K562 (cell line): ENCODE results near the gene CTSZ. TPM values are rescaled to one million over a fixed set of nuclear protein-coding genes. Genes with fewer than 3 reads are reported as not detected.

ENCODE experiments used
- BRF2 ChIP-seq: IDR thresholded peaks from 3 replicates; pipeline ENCODE4 v1.6.1; 2011; ENCODE audit warnings: borderline replicate concordance, mild to moderate bottlenecking; ENCODE audit not compliant: insufficient read length, insufficient read depth
- E2F5 ChIP-seq: sonication (generic); formaldehyde crosslinking; IDR thresholded peaks from 2 replicates; pipeline ENCODE4 v1.8.0; 2022; ENCODE audit warnings: mild to moderate bottlenecking, missing genetic modification reagents
- GMEB1 ChIP-seq: fragments of 250-450 bp; sonication (Bioruptor Pico); IDR thresholded peaks from 2 replicates; pipeline ENCODE4 v1.4.0; 2020; ENCODE audit warnings: mild to moderate bottlenecking
- HSF4 ChIP-seq: fragments of 250-450 bp; sonication (Bioruptor Pico); IDR thresholded peaks from 2 replicates; pipeline ENCODE4 v2.1.2; 2022; ENCODE audit warnings: mild to moderate bottlenecking, moderate library complexity, borderline replicate concordance
- MTA2 ChIP-seq: fragments of 450-650 bp; IDR thresholded peaks from 2 replicates; pipeline ENCODE4 v1.6.1; 2016; ENCODE audit warnings: low read depth
- PHF21A ChIP-seq: fragments of 450-650 bp; IDR thresholded peaks from 2 replicates; pipeline ENCODE4 v1.6.1; 2017; ENCODE audit warnings: low read depth, borderline replicate concordance
- RFX1 ChIP-seq: fragments of 450-650 bp; IDR thresholded peaks from 2 replicates; pipeline ENCODE4 v1.6.1; 2016; ENCODE audit warnings: mild to moderate bottlenecking, moderate library complexity
- SP1 ChIP-seq: sonication (generic); formaldehyde crosslinking; IDR thresholded peaks from 2 replicates; pipeline ENCODE4 v1.8.1; 2022; ENCODE audit warnings: mild to moderate bottlenecking, missing genetic modification reagents
- YBX1 ChIP-seq: fragments of 450-650 bp; IDR thresholded peaks from 2 replicates; pipeline ENCODE4 v1.7.1; 2016; ENCODE audit warnings: mild to moderate bottlenecking
- polyA plus RNA-seq, 8 experiments: library from polyadenylated mRNA; depleted of rRNA in 4 of 8; stranded (reverse) in 5 of 8; unstranded in 3 of 8; fragments of >200 nt; fragmentation: Nextera tagmentation in 2 of 8; fragmentation: Illumina TruSeq in 1 of 8; extraction: Ambion mirVana in 2 of 8; extraction: Trizol in 1 of 8; gene quantifications; 2 replicates each; pipeline versions ENCODE4 v1.2.1 to v1.2.3, GENCODE V29; 2011 to 2014; ENCODE audit warnings: inconsistent platforms in 1 of 8, missing spikeins in 1 of 8
- total RNA-seq, 7 experiments: library from RNA; depleted of rRNA in 6 of 7; stranded (reverse); fragments of >200 nt in 6 of 7; fragmentation: Illumina TruSeq in 2 of 7; extraction: Trizol in 2 of 7; gene quantifications; 2 replicates each; pipeline versions ENCODE4 v1.2.1 to v1.2.3, GENCODE V29; 2011 to 2021; ENCODE audit warnings: low replicate concordance in 1 of 7
- TF ChIP-seq, protein P1 (sequence below): fragments of 200-600 bp; sonication (generic); IDR thresholded peaks from one replicate; pipeline ENCODE4 v1.6.1; 2012; ENCODE audit warnings: mild to moderate bottlenecking, low read depth, low read length, inconsistent platforms
- TF ChIP-seq, protein P2 (sequence below): fragments of 250-450 bp; sonication (Bioruptor Pico); IDR thresholded peaks from 2 replicates; pipeline ENCODE4 v1.8.0; 2021; ENCODE audit warnings: mild to moderate bottlenecking, moderate library complexity

CTSZ gene
- total and polyA plus RNA-seq, 9 of the 15 experiments (the other 6 are each of a cell fraction or from before 2014, with no cell fraction given) = 1.6 to 143 (median 82.8) TPM

DNA sequence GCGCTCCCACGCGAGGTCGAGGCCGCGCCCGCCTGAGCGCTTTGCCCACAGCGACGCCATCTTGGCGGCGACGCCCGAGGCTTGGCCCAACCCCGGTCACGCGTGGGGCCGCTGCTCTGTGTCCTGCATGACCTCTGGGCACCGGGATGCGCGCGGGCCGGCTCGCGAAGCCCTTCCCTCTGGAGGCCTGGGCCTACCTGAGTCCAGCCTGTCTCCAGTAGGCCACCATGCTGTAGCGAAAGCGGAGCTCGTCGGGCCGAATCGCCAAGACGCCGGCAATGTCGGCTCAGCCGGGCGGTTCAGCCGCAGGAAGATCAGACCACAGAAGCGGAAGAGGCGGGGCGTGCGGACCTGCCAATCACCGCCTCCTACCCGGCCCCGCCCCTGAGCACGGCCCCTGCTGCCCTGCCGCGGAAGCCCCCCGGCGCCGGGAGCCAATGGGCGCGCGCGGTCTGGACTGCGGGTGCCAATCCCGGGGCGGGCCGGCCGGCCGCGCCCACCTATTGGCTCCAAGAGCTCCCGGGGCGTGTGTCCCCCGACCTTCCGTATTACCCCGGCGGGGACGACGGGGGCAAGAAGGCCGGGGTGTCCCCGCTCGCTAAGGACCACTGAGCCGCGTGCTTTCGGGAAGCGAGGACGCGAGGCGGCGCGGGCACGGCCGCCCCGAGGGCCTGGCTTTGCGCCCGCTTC, 25.1 kb upstream of the CTSZ start, which contains the start of gene ATP5F1E (continued):
- TF ChIP-seq, protein P1, sequence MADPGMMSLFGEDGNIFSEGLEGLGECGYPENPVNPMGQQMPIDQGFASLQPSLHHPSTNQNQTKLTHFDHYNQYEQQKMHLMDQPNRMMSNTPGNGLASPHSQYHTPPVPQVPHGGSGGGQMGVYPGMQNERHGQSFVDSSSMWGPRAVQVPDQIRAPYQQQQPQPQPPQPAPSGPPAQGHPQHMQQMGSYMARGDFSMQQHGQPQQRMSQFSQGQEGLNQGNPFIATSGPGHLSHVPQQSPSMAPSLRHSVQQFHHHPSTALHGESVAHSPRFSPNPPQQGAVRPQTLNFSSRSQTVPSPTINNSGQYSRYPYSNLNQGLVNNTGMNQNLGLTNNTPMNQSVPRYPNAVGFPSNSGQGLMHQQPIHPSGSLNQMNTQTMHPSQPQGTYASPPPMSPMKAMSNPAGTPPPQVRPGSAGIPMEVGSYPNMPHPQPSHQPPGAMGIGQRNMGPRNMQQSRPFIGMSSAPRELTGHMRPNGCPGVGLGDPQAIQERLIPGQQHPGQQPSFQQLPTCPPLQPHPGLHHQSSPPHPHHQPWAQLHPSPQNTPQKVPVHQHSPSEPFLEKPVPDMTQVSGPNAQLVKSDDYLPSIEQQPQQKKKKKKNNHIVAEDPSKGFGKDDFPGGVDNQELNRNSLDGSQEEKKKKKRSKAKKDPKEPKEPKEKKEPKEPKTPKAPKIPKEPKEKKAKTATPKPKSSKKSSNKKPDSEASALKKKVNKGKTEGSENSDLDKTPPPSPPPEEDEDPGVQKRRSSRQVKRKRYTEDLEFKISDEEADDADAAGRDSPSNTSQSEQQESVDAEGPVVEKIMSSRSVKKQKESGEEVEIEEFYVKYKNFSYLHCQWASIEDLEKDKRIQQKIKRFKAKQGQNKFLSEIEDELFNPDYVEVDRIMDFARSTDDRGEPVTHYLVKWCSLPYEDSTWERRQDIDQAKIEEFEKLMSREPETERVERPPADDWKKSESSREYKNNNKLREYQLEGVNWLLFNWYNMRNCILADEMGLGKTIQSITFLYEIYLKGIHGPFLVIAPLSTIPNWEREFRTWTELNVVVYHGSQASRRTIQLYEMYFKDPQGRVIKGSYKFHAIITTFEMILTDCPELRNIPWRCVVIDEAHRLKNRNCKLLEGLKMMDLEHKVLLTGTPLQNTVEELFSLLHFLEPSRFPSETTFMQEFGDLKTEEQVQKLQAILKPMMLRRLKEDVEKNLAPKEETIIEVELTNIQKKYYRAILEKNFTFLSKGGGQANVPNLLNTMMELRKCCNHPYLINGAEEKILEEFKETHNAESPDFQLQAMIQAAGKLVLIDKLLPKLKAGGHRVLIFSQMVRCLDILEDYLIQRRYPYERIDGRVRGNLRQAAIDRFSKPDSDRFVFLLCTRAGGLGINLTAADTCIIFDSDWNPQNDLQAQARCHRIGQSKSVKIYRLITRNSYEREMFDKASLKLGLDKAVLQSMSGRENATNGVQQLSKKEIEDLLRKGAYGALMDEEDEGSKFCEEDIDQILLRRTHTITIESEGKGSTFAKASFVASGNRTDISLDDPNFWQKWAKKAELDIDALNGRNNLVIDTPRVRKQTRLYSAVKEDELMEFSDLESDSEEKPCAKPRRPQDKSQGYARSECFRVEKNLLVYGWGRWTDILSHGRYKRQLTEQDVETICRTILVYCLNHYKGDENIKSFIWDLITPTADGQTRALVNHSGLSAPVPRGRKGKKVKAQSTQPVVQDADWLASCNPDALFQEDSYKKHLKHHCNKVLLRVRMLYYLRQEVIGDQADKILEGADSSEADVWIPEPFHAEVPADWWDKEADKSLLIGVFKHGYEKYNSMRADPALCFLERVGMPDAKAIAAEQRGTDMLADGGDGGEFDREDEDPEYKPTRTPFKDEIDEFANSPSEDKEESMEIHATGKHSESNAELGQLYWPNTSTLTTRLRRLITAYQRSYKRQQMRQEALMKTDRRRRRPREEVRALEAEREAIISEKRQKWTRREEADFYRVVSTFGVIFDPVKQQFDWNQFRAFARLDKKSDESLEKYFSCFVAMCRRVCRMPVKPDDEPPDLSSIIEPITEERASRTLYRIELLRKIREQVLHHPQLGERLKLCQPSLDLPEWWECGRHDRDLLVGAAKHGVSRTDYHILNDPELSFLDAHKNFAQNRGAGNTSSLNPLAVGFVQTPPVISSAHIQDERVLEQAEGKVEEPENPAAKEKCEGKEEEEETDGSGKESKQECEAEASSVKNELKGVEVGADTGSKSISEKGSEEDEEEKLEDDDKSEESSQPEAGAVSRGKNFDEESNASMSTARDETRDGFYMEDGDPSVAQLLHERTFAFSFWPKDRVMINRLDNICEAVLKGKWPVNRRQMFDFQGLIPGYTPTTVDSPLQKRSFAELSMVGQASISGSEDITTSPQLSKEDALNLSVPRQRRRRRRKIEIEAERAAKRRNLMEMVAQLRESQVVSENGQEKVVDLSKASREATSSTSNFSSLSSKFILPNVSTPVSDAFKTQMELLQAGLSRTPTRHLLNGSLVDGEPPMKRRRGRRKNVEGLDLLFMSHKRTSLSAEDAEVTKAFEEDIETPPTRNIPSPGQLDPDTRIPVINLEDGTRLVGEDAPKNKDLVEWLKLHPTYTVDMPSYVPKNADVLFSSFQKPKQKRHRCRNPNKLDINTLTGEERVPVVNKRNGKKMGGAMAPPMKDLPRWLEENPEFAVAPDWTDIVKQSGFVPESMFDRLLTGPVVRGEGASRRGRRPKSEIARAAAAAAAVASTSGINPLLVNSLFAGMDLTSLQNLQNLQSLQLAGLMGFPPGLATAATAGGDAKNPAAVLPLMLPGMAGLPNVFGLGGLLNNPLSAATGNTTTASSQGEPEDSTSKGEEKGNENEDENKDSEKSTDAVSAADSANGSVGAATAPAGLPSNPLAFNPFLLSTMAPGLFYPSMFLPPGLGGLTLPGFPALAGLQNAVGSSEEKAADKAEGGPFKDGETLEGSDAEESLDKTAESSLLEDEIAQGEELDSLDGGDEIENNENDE = no peak
- no peak for TF ChIP-seq E2F5 (CRISPR knock-in tag)
- no peak for TF ChIP-seq BRF2
- TF ChIP-seq HSF4 (CRISPR knock-in tag) = peak; percentile 95
- TF ChIP-seq PHF21A = no peak
- TF ChIP-seq, protein P2, sequence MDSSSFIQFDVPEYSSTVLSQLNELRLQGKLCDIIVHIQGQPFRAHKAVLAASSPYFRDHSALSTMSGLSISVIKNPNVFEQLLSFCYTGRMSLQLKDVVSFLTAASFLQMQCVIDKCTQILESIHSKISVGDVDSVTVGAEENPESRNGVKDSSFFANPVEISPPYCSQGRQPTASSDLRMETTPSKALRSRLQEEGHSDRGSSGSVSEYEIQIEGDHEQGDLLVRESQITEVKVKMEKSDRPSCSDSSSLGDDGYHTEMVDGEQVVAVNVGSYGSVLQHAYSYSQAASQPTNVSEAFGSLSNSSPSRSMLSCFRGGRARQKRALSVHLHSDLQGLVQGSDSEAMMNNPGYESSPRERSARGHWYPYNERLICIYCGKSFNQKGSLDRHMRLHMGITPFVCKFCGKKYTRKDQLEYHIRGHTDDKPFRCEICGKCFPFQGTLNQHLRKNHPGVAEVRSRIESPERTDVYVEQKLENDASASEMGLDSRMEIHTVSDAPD (CRISPR knock-in tag) = peak; percentile 89
- TF ChIP-seq YBX1 = no peak
- TF ChIP-seq SP1 (CRISPR knock-in tag) = peak; percentile 69; the same call in 1 of the 2 replicates
- TF ChIP-seq GMEB1 (CRISPR knock-in tag) = peak; percentile 71
- TF ChIP-seq MTA2 = no peak
- no peak for TF ChIP-seq RFX1
